A549 (cell line): ENCODE data around the gene PFKM. TPM values are rescaled to one million over a fixed set of nuclear protein-coding genes. Genes with fewer than 3 reads are reported as not detected.

ENCODE experiments used
- ATAC-seq, 2 experiments: fragments of 200-7000 bp in 1 of 2; fragments of >200 bp in 1 of 2; cut with Nextera tagmentation in 1 of 2; cut with Tn5 transposase in 1 of 2; 3 replicates each; pipeline versions ENCODE4 v1.8.0 to v1.9.1; 2018 to 2020; ENCODE audit warnings: mild to moderate bottlenecking in 1 of 2, moderate library complexity in 1 of 2
- CTCF ChIA-PET: fragments of 300-600 bp; sonication (Branson Sonifier 250); formaldehyde crosslinking; extraction: SDS; loops from one replicate; lab custom pipeline; 2021; ENCODE audit warnings: antibody characterized with exemption, inconsistent platforms; lab: Yijun Ruan, JAX
- POLR2A ChIA-PET: fragments of 350-600 bp; formaldehyde crosslinking; extraction: SDS; loops from one replicate; lab custom pipeline; 2021; ENCODE audit warnings: antibody characterized with exemption, inconsistent platforms; lab: Yijun Ruan, JAX
- DNase-seq, 2 experiments: peaks; one replicate each; pipeline versions ENCODE4 v3.0.0 to v3.0.0-alpha.2; 2011 to 2016; ENCODE audit warnings: low read depth in 1 of 2, low spot score in 1 of 2
- FAIRE-seq: peaks from 2 replicates; lab custom pipeline; 2011; peaks lifted over from hg19 to GRCh38; lab: Jason Lieb, UNC
- H3K27ac ChIP-seq, 2 experiments: fragments of >200 bp; sonication (Bioruptor Twin); formaldehyde crosslinking; 3 replicates each; pipeline ENCODE4 v1.5.1; 2016 to 2017
- H3K4me1 ChIP-seq: fragments of >200 bp; sonication (Bioruptor Twin); formaldehyde crosslinking; 3 replicates; pipeline ENCODE4 v1.6.1; 2016
- H3K4me2 ChIP-seq: fragments of >200 bp; sonication (Bioruptor Twin); formaldehyde crosslinking; 3 replicates; pipeline ENCODE4 v1.6.1; 2016
- H3K4me3 ChIP-seq: fragments of >200 bp; sonication (Bioruptor Twin); formaldehyde crosslinking; 3 replicates; pipeline ENCODE4 v1.5.1; 2016
- H3K9me3 ChIP-seq: fragments of >200 bp; sonication (Bioruptor Twin); formaldehyde crosslinking; 3 replicates; pipeline ENCODE4 v1.6.1; 2016
- ATOH8 ChIP-seq: fragments of 250-450 bp; sonication (Bioruptor Pico); IDR thresholded peaks from 2 replicates; pipeline ENCODE4 v1.5.0; 2020; ENCODE audit warnings: low read depth, mild to moderate bottlenecking, moderate library complexity
- BCL3 ChIP-seq: fragments of >200 bp; sonication (Bioruptor Twin); formaldehyde crosslinking; IDR thresholded peaks from 3 replicates; pipeline ENCODE4 v1.6.1; 2016
- BHLHE40 ChIP-seq: IDR thresholded peaks from 2 replicates; pipeline ENCODE4 v1.6.1; 2012; ENCODE audit warnings: low read depth, low read length, inconsistent platforms
- CHD2 ChIP-seq: fragments of 150-350 bp; IDR thresholded peaks from 2 replicates; pipeline ENCODE4 v1.6.1; 2014; ENCODE audit warnings: low read length; ENCODE audit not compliant: partially characterized antibody
- EHF ChIP-seq: fragments of 250-450 bp; sonication (Bioruptor Pico); IDR thresholded peaks from 2 replicates; pipeline ENCODE4 v1.5.0; 2020; ENCODE audit warnings: mild to moderate bottlenecking
- EP300 ChIP-seq, 2 experiments: fragments of >200 bp; sonication (Bioruptor Twin); formaldehyde crosslinking; IDR thresholded peaks; 2 replicates in 1 of 2; 3 replicates in 1 of 2; pipeline ENCODE4 v1.6.1; 2016 to 2017
- FOSL2 ChIP-seq, 2 experiments: fragments of 450-650 bp in 1 of 2; fragments of >200 bp in 1 of 2; sonication (Bioruptor Twin) in 1 of 2; formaldehyde crosslinking; IDR thresholded peaks; 2 replicates each; pipeline versions ENCODE4 v1.5.0 to v1.6.1; 2016 to 2020; ENCODE audit warnings: mild to moderate bottlenecking in 1 of 2, moderate library complexity in 1 of 2
- FOXS1 ChIP-seq: fragments of 250-450 bp; sonication (Bioruptor Pico); IDR thresholded peaks from 2 replicates; pipeline ENCODE4 v1.5.0; 2020; ENCODE audit warnings: mild to moderate bottlenecking, moderate library complexity
- HES2 ChIP-seq: fragments of >200 bp; sonication (Bioruptor Twin); formaldehyde crosslinking; IDR thresholded peaks from 2 replicates; pipeline ENCODE4 v1.6.1; 2016
- HEYL ChIP-seq: fragments of 250-450 bp; sonication (Bioruptor Pico); IDR thresholded peaks from 2 replicates; pipeline ENCODE4 v1.8.0; 2021; ENCODE audit warnings: mild to moderate bottlenecking, moderate library complexity
- HOXA7 ChIP-seq: fragments of 250-450 bp; sonication (Bioruptor Pico); IDR thresholded peaks from 2 replicates; pipeline ENCODE4 v1.5.0; 2020; ENCODE audit warnings: mild to moderate bottlenecking, moderate library complexity
- JUN ChIP-seq, 2 experiments: fragments of >200 bp; sonication (Bioruptor Twin); formaldehyde crosslinking; IDR thresholded peaks; 2 replicates in 1 of 2; 3 replicates in 1 of 2; pipeline ENCODE4 v1.6.1; 2016 to 2017
- NFE2L2 ChIP-seq: fragments of 150-350 bp; conservative IDR thresholded peaks from 2 replicates; pipeline ENCODE4 v1.6.1; 2014; ENCODE audit warnings: low read length
- PHF8 ChIP-seq: fragments of 200-600 bp; sonication (generic); IDR thresholded peaks from 2 replicates; pipeline ENCODE4 v1.6.1; 2016; ENCODE audit warnings: low read depth, mild to moderate bottlenecking, antibody characterized with exemption, moderate library complexity, borderline replicate concordance
- RAD21 ChIP-seq, 2 experiments: fragments of >200 bp in 1 of 2; sonication (Bioruptor Twin) in 1 of 2; formaldehyde crosslinking in 1 of 2; IDR thresholded peaks in 1 of 2; conservative IDR thresholded peaks in 1 of 2; 2 replicates in 1 of 2; 3 replicates in 1 of 2; pipeline ENCODE4 v1.6.1; 2012 to 2018; ENCODE audit warnings: inconsistent platforms in 1 of 2
- RARB ChIP-seq: fragments of 250-450 bp; sonication (Bioruptor Pico); IDR thresholded peaks from 2 replicates; pipeline ENCODE4 v1.8.0; 2021; ENCODE audit warnings: mild to moderate bottlenecking, moderate library complexity
- REST ChIP-seq: fragments of 200-600 bp; sonication (generic); IDR thresholded peaks from 2 replicates; pipeline ENCODE4 v1.6.1; 2016; ENCODE audit warnings: antibody characterized with exemption, mild to moderate bottlenecking, moderate library complexity
- RFX5 ChIP-seq: fragments of 450-650 bp; IDR thresholded peaks from 2 replicates; pipeline ENCODE4 v1.7.1; 2014; ENCODE audit warnings: antibody characterized with exemption, mild to moderate bottlenecking, moderate library complexity
- SMC3 ChIP-seq: fragments of >200 bp; sonication (Bioruptor Twin); formaldehyde crosslinking; IDR thresholded peaks from 3 replicates; pipeline ENCODE4 v1.6.1; 2018; ENCODE audit warnings: inconsistent platforms
- TFCP2L1 ChIP-seq: fragments of 250-450 bp; sonication (Bioruptor Pico); IDR thresholded peaks from 2 replicates; pipeline ENCODE4 v1.5.0; 2021; ENCODE audit warnings: mild to moderate bottlenecking
- USF2 ChIP-seq: fragments of 450-650 bp; IDR thresholded peaks from 2 replicates; pipeline ENCODE4 v1.6.1; 2014; ENCODE audit warnings: antibody characterized with exemption
- ZC3H11A ChIP-seq: fragments of 450-650 bp; IDR thresholded peaks from 2 replicates; pipeline ENCODE4 v1.6.1; 2014; ENCODE audit warnings: antibody characterized with exemption, mild to moderate bottlenecking
- ZFP36 ChIP-seq: fragments of 450-650 bp; IDR thresholded peaks from 2 replicates; pipeline ENCODE4 v1.6.1; 2014; ENCODE audit warnings: borderline replicate concordance; ENCODE audit not compliant: partially characterized antibody
- ZNF302 ChIP-seq: fragments of 250-450 bp; sonication (Bioruptor Pico); IDR thresholded peaks from 2 replicates; pipeline ENCODE4 v1.9.0; 2021; ENCODE audit warnings: inconsistent platforms, mild to moderate bottlenecking, moderate library complexity
- ZSCAN20 ChIP-seq: fragments of 250-450 bp; sonication (Bioruptor Pico); IDR thresholded peaks from 2 replicates; pipeline ENCODE4 v1.8.0; 2022; ENCODE audit warnings: mild to moderate bottlenecking, moderate library complexity
- WGBS: methylation state at CpG from one replicate; pipeline ENCODE4 v1.1.6; 2017; ENCODE audit errors: missing lambda C conversion rate; 5-methylcytosine and 5-hydroxymethylcytosine counted together
- polyA plus RNA-seq, 4 experiments: library from polyadenylated mRNA; depleted of rRNA in 3 of 4; stranded (reverse); fragments of >200 nt; fragmentation: RNase III in 1 of 4; extraction: RNeasy Plus Mini Kit Qiagen cat#74134 plus additional on column Dnase treatment in 1 of 4; gene quantifications; 2 replicates in 3 of 4; 3 replicates in 1 of 4; pipeline ENCODE4 v1.2.3, GENCODE V29; 2011 to 2017

The PFKM gene
- polyA plus RNA-seq, 2 of the 4 experiments (the other 2 are of a cell fraction) = 41.1 to 43.0 TPM

GRCh38 chr12:48179466-48179865 lies 60.3 kb downstream of the PFKM start:
- ChIA-PET CTCF (interaction anchor here (0.6 to 3.0 kb wide), 7 partner anchors 10 to 308 kb away, joined by 3 to 15 read pairs (median 3); partner anchors contain the start of gene ASB8), POLR2A (no interaction called here)
- 84% methylated on average over 1 of the region's 1 CpG for WGBS
- Histone ChIP-seq H3K4me2 (no peak overlapping the region), H3K9me3 (no peaks in the 10 kb centered on the region), H3K4me3 (no peak overlapping the region), H3K4me1 (peaks cover 10% of the 10 kb centered on the region; the same call in 2 of the 3 replicates), H3K27ac (no peak overlapping the region)
- ATAC-seq (no peak), DNase-seq (no peak), FAIRE-seq (no peak)
- TF ChIP-seq FOSL2 (IDR thresholded peaks at IDR 0.05) (no peak), FOSL2 (CRISPR knock-in tag; IDR thresholded peaks at IDR 0.05) (no peak), RFX5 (no peak), EHF (CRISPR knock-in tag) (no peak), TFCP2L1 (CRISPR knock-in tag) (no peak), ZC3H11A (no peak), HOXA7 (CRISPR knock-in tag) (no peak)

GRCh38 chr12:48180424-48180823 lies 61.3 kb downstream of the PFKM start:
- Histone ChIP-seq H3K9me3 (no peaks in the 10 kb centered on the region), H3K4me2 (no peak overlapping the region), H3K27ac (no peak overlapping the region), H3K4me3 (no peak overlapping the region), H3K4me1 (peaks cover 10% of the 10 kb centered on the region; the same call in 2 of the 3 replicates)
- no peak for DNase-seq
- ChIA-PET POLR2A (no interaction called here), CTCF (interaction anchor here (0.7 to 3.0 kb wide), 5 partner anchors 9 to 342 kb away, joined by 3 to 15 read pairs (median 14); partner anchors contain the start of gene ASB8)
- WGBS = 0% methylated on average over 1 of the region's 1 CpG
- no peak for FAIRE-seq
- no peak for TF ChIP-seq HEYL (CRISPR knock-in tag)
- no peak for TF ChIP-seq FOSL2 (IDR thresholded peaks at IDR 0.05)
- no peak for TF ChIP-seq FOSL2 (CRISPR knock-in tag; IDR thresholded peaks at IDR 0.05)
- no peak for TF ChIP-seq ZNF302 (CRISPR knock-in tag)
- TF ChIP-seq BHLHE40 = no peak
- no peak for TF ChIP-seq ZSCAN20 (CRISPR knock-in tag)
- no peak for TF ChIP-seq NFE2L2
- no peak for TF ChIP-seq ZFP36
- no peak for ATAC-seq

GRCh38 chr12:48180857-48181495 lies 61.8 kb downstream of the PFKM start:
- H3K9me3 ChIP-seq = no peaks in the 10 kb centered on the region
- peaks cover 10% of the 10 kb centered on the region; the same call in 2 of the 3 replicates for H3K4me1 ChIP-seq
- ATAC-seq (no peak), FAIRE-seq (no peak), DNase-seq (no peak)
- no peak overlapping the region for H3K4me2 ChIP-seq
- 45% methylated on average over 2 of the region's 2 CpGs for WGBS
- ChIA-PET CTCF (interaction anchor here (0.7 to 3.0 kb wide), 5 partner anchors 8 to 437 kb away, joined by 5 to 15 read pairs (median 14); no protein-coding TSS in a partner anchor), POLR2A (no interaction called here)
- no peak for TF ChIP-seq EP300 (IDR thresholded peaks at IDR 0.05)
- TF ChIP-seq RAD21 (conservative IDR thresholded peaks at IDR 0.05 in 1 of 2, IDR thresholded peaks at IDR 0.05 in 1 of 2) = no peak
- TF ChIP-seq CHD2 = no peak
- no peak for TF ChIP-seq JUN (IDR thresholded peaks at IDR 0.05)
- no peak for TF ChIP-seq REST
- TF ChIP-seq PHF8 = no peak
- TF ChIP-seq RARB (CRISPR knock-in tag) = no peak
- no peak for TF ChIP-seq USF2
- TF ChIP-seq ATOH8 (CRISPR knock-in tag) = no peak
- no peak for TF ChIP-seq BCL3
- no peak for TF ChIP-seq FOXS1 (CRISPR knock-in tag)
- TF ChIP-seq SMC3 = no peak
- TF ChIP-seq HES2 = no peak
- no peak overlapping the region for H3K27ac ChIP-seq
- H3K4me3 ChIP-seq = no peak overlapping the region
